UCSD-AML1 (cell line): ENCODE results near the gene ZNF423.

Experiments
- DNase-seq: peaks from one replicate; lab custom pipeline; 2025; ENCODE audit not compliant: unreplicated experiment; lab: John Stamatoyannopoulos, UW

Gene ZNF423

DNA sequence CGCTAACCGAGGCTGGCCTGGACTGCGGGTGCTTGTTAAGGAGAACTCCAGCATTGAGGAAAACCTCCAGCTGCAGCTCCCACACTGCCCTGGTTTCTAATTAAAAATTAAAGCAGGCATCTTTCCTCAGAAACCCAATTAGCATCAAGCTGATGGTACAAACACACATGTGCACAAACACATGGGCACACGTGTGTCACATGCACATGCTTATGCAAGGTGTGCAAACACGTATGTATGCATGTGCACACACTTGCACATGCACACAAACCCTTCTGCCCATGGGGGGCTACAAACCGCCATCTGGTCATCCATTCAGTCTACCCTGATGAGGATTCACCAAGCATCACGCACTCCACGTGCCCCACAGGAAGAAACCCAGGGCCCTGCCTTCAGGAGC is 182.5 kb downstream of the ZNF423 start:
- no peak for DNase-seq

DNA sequence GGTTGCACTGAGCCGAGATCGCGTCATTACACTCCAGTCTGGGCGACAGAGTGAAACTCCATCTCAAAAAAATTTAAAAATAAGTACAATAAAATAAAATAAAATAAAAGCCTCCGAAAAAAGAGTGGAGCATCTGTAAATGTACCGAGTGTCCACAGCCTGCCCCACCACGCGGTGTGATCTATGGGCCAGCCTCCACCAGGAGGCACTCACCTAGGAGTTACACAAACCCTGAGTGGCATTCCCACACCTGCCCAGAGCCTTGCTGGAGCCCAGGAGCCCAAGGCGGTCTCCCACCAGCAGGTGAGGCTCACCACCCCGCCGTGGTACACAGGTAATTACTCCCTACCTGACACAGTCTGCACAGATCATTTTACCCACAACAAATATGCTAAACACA is 183.2 kb downstream of the ZNF423 start:
- no peak for DNase-seq

DNA sequence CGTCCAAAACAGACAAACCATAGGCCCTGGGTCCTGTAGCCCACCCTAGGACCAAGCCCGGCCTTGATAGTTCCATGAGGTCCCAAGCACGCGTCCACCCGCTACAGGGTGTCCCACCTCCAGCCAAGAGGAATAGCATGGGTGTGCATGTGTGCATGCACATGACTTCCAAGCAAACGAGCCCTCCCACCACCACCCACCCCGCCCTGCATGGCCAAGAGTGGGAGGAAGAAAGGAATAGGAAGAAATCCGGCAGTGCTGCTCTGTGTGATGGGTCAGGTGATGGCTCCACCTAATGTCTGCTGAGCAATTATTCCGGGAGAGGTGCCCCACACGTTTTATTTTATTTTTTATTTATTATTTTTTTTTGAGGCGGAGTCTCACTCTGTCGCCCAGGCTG is 184.6 kb downstream of the ZNF423 start:
- no peak for DNase-seq

DNA sequence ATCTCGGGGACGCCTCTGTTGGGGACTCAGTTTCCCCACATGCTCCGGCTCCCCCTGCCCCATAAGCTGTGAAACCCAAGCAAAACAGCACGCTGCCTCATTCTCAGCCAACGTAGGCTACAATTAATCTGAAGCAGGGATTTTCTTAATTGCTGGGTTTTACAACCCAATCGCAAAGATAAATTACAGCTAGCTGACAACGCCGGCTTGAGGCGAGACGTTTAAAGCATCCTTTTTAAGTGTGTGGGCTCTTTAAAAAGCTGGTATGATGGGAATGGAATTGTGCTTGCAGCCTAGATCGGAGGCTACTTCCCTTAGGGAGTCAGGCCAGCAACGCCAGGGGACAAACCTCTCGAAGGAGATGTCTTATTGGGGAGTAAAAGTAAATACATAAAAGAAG is 185.3 kb downstream of the ZNF423 start:
- DNase-seq = no peak

- no peak for DNase-seq
These were observed 190.3 kb downstream of the ZNF423 start for GRCh38 chr16:49665482-49666230.

DNA sequence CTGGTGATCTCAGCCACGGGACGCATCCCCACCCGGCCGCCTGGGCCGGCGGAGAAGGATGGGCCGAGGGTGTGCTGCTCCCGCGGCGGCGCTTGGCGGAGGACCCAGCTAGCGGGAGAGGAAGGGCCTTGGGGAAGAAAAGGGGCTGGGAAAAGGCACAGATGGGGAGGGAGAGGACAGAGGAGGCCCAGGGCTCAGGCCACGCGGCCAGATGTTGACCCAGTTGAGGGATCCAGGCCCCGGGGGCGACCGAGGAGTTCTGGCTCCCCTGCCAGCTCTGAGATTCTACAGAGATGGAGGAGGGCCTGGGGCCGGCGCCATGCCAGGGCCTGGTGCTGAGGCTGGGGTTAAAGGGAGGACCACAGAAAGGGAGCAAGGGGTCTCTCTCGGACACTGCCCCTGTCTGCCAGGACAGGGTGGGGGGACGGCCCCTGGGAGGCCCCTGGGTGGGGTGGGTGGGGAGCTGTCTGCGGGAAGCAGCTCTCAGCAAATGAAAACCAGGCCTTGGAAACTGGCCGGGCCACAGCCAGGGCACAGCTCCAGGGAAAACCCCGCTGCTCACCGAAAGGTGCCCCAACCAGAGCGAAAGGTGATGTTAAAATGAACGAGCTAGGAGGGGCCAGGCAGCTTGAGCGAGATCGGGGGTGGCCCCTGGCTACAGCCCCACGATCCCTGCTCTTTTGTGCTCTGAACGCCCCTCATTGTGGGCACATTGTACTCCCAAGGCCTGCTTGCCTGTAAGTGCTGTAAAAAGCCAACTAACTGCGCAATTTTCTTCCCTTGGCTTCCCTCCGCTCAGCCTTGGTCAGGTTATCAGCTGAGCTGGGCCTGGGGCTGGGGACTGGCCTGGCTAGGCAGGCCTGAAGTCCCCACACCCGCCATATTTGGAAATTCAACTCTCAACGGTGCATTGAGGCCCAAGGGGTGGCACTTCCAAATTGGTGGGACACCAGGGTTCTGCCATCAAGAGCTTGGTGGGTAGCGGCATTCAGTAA is 191.4 kb downstream of the ZNF423 start:
- no peak for DNase-seq

DNA sequence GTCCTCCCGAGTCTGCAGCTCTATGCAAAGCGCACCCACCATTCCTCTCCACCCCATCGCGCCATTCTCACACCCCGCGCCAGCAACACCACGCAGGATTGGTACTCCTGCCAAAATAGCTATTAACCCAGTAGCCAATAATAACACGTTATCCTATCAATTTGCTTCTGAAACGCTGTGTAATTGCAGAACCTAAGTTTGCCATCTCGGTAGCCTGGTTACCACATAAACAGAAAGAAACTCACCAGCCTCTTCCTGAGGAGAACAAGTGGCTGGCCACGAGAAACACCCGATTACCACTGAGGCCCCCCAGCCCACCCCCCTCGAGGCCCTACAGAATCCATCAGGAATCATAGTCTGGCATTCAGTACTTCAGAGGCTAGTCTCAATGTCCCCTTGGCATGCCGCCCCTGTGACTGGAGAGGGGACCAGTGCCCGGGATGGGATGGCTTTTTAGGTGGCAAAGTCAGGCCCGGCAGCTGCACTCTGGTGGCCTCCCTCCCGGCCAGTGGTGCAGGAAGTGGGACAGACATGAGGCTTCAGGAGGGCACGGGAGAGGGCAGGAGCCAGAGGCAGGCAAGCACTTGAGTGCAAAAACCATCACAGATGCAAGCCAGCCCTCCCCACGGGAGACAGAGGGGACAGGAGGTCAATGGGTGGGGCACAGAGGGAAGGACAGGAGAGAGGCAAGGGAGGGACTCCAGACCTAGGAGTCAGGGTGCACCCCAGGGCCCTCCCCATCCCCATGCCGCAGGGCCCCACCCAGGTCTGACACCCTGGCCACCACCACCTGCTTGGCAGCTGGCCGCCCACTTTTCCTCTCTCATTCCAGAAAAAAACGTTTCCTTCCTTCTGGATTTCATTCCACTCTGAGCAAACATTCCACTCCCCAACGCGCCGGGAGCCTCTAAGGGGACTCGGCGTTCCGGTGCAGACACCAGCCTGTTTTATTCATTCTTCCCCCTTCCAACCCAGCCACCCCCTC is 192.5 kb downstream of the ZNF423 start:
- DNase-seq = no peak

- no peak for DNase-seq
These were observed 193.3 kb downstream of the ZNF423 start for GRCh38 chr16:49662569-49662968.

GRCh38 chr16:49661465-49662187 is 194.3 kb downstream of the ZNF423 start:
- DNase-seq = no peak

- no peak for DNase-seq
These were observed 195.3 kb downstream of the ZNF423 start for GRCh38 chr16:49660626-49661025.

DNA sequence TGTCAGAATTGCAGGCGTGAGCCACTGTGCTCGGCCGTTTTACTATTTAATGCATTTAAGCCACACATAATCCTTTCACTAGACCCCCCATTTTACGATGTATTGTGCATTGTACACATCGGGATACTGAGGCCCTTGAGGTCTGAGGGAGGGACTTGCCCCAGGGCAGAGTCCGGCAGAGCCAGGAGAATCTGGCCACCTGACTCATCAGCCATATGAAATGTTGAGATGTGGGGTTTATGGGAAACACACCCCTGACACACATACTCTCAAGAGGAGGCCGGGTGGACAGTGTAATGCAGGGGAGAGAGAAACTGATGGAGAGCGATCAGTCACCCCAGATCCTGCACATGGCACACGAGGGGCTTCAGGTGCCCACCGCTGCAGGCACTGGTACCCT is 196.6 kb downstream of the ZNF423 start:
- no peak for DNase-seq

GRCh38 chr16:49658531-49658930 is 197.4 kb downstream of the ZNF423 start:
- no peak for DNase-seq

DNA sequence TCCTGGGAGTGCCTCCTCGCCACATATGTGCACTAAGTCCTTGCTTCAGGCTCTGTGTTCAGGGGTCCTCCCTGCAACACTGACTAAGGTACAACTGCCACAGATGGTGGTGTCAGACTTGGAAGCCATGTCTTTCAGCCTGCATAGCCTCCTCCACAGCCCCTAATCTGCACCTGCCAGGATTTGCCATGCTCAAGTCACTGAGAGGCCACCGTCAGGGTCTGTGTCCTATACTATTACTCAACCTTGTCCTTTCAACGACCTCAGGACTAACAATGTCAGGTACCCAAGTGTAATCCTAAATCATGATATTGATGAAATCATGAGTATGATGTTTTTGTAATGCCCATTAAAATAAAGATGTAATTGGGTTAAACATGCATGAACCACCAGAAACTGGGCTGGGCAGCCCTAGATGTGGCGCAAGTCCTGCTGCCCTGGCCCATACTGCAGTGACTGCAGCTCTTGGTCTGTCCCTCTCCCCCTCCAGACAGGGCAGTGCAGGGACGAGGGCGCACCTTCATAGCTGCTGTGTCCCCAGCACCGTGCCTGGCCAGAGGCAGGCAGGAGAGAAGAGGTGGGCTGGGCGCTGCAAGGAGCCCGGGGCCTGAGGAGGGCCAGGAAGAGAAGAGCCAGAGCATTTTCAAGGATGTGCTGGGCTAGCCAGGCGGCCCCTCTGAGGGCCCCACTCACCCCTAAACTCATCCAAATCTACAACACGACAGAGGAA is 198.0 kb downstream of the ZNF423 start:
- DNase-seq = no peak

- DNase-seq = no peak
These were observed 201.5 kb downstream of the ZNF423 start for GRCh38 chr16:49654425-49654824.

GRCh38 chr16:49653577-49653976 is 202.3 kb downstream of the ZNF423 start:
- no peak for DNase-seq

GRCh38 chr16:49653173-49653570 is 202.7 kb downstream of the ZNF423 start:
- DNase-seq = no peak

- DNase-seq = no peak
These were observed 203.3 kb downstream of the ZNF423 start for GRCh38 chr16:49652456-49653172.

GRCh38 chr16:49651996-49652395 is 203.9 kb downstream of the ZNF423 start:
- DNase-seq = no peak

- DNase-seq = no peak
These were observed 204.7 kb downstream of the ZNF423 start for GRCh38 chr16:49651226-49651625.
